Loucy (cell line): ENCODE measurements around the gene DRP2.

Experiments
- CTCF ChIP-seq: fragments of 200-600 bp; sonication (generic); conservative IDR thresholded peaks from 2 replicates; pipeline ENCODE4 v1.5.1; 2014; ENCODE audit warnings: mild to moderate bottlenecking, antibody characterized with exemption, low read length
- EZH2phosphoT487 ChIP-seq: fragments of 200-600 bp; IDR thresholded peaks from 2 replicates; pipeline ENCODE4 v1.6.1; 2018; ENCODE audit warnings: antibody characterized with exemption, mild to moderate bottlenecking, moderate library complexity, borderline replicate concordance

GRCh38 chrX:101208152-101208905 lies 11.3 kb upstream of the DRP2 start:
- TF ChIP-seq CTCF (no peak), EZH2phosphoT487 (no peak)
